ENCODE results near the gene PLA2G15.

Gene PLA2G15

DNA sequence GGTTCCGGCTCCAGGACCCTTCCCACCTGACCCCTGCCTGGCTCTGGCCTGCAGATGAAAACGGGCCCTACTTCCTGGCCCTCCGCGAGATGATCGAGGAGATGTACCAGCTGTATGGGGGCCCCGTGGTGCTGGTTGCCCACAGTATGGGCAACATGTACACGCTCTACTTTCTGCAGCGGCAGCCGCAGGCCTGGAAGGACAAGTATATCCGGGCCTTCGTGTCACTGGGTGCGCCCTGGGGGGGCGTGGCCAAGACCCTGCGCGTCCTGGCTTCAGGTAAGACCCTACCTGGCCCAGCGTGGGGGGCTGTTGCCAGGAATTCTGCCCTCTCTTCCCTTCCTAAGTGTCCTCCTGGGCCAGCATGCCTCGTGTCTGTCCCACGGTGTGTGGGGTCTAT lies 10.5 kb downstream of the PLA2G15 start:
- no peak for DNase-seq

DNA sequence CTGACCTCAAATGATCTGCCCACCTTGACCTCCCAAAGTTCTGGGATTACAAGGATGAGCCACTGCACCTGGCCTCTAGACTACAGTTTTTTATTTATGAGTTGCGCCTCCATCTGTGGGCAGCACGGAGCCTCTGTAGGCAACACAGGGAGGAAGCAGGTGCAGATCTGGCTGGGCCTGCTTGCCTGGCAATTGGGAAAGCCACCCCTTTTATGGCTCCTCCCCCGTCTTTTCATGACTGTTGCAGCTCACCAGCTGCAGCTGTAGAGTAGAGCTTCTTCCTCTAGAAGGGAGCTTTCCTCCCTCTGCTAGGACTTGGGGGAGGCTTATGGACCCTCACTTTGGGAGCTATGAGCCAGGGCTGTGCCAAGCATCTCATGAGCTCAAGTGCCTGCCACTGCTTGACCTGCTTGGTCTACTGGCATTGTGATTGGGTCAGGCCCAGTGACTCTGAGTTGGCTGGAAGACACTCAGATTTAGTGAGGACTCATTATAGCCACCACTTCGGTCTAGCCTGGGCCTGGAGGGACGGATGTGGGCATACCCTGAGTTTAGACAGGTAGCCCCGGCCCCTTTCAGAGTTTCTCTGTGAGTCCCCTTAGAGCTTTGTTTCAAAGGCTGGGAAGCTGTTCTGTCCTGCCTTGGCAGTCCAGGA lies 12.2 kb downstream of the PLA2G15 start:
- no peak for DNase-seq

GRCh38 chr16:68257906-68258800 lies 13.0 kb downstream of the PLA2G15 start:
- no peak for DNase-seq

GRCh38 chr16:68259007-68259825 lies 14.0 kb downstream of the PLA2G15 start:
- DNase-seq, result no peak

DNA sequence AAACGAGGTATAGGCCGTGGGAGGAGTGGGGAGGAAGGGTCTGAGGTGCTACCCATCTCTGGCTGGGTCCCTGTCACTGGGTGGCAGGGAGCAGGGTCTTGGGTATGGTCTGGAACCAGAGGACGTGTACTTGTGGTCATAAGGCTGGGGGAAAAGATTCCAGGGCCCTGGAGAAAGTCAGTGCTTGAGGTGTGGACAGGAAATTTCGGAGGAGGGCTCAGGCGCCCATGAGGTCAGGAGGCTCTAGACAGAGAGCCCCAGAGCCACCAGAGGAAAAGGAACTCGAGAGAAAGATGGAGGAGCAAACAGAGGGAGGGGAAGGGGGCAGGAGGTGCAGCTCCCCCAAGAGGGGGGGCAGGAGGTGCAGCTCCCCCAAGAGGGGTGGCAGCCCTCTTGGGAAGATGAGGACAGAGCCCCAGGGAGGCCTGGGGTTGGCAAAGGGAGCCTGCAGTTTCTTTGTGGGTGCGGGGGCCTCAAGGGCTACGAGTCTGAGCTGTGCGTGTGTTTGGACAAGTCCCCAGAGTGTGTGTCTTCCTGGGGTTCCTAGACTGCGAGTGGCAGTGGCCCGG lies 18.5 kb downstream of the PLA2G15 start:
- no peak for DNase-seq

GRCh38 chr16:68264128-68265077 lies 19.2 kb downstream of the PLA2G15 start, which contains the start of gene SLC7A6:
SLC7A6 (plus strand) TSS chr16:68264526; CDS start chr16:68274727, 10,201 bp downstream.
- DNase-seq, result peak; percentile 85

DNA sequence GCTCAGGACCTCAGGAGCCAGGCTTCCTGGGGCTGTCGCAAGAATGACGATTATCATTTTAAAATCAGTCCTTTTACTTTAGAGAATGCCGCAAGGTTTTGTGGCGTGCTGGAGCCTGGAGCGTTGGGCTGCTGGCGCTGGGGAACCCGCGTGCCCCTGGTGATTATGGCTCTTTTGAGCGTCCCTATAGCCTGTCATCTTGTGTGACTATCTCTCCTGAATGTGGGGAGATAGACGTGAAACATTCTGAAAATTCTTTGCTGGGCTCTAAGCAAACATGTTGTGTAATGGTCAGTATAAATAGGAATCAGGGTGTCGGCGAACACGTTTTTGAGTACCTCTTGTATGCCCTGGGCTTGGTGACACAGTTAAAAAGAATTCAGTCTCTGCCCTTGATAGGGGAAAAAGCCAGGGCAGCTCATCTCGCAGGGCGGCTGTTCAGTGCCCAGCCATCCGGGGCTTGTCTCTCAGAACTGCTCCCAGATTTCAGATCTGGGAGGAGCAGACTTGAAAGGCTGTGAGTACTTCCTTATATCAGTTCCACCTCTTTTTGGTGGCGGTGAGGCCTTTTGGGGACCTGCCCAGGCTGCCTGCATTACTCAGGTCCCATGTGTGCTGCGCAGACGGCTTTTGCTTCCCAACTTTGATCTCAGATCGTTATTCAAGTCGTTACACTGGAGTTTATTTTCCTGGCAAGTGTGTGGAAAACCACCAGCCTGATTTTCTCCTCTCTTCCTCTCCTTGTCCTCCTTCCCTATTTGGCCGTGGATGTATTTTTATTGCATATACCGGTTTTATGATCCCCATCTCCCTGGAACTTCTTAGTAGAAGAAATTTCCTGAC lies 20.1 kb downstream of the PLA2G15 start:
- DNase-seq, result peak; percentile 62

GRCh38 chr16:68267612-68268405 lies 22.6 kb downstream of the PLA2G15 start:
- no peak for DNase-seq

DNA sequence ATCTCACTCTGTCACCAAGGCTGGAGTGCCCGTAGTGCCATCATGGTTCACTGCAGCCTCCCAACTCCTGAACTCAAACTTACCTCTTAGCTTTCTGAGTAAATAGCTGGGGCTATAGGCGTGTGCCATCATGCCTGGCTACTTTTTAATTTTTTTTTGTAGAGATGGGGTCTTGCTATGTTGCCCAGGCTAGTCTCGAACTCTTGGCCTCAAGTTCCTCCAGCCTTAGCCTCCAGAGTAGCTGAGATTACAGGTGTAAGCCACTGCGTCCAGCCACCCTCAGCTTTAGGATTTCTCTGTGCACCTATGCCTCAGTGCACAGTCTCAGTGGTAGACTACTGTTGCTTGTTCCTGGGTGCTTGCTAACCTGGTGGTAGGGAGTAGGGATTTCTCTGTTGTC lies 24.6 kb downstream of the PLA2G15 start:
- no peak for DNase-seq

DNA sequence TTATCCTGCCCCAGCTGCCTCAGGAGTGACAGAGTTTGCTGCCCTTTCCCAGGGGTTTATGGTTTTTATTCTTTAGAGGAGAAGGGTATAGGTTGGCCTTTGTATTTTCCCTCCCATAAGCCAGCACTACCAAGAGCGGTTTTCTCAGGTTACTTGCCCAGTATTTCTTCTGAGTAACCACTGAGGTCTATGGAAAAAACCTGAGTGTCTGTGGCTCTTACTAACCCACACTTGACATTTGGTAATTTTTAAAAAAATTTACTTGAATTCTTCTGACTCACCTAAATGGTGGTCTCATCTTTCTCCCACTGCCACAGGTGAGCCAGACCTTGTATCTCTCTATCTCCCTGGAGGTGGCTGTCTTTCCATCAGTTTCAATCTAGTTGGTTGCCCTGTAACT lies 25.2 kb downstream of the PLA2G15 start:
- DNase-seq, result peak; percentile 35

GRCh38 chr16:68272507-68273209 lies 27.5 kb downstream of the PLA2G15 start:
- DNase-seq, result peak; percentile 68

GRCh38 chr16:68273459-68273858 lies 28.3 kb downstream of the PLA2G15 start:
- no peak for DNase-seq

- DNase-seq, result no peak
Measured at GRCh38 chr16:68273896-68274295, 28.7 kb downstream of the PLA2G15 start.

DNA sequence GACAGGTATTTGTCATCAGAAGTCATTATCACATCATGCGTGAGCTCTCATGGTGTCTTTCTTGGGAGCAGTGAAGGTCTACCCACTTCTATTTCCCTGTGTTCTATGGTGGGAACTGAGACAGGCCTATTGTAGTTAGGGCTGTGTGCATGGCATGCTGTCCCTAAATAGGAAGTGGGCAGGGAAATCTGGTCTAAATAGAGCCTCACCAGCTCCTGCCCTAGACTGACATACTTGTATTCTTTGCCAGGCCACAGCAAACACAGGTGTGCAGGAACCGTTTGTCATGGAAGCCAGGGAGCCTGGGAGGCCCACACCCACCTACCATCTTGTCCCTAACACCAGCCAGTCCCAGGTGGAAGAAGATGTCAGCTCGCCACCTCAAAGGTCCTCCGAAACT lies 29.3 kb downstream of the PLA2G15 start:
- DNase-seq, result no peak

GRCh38 chr16:68275611-68276191 lies 30.5 kb downstream of the PLA2G15 start:
- DNase-seq, result peak; percentile 73

GRCh38 chr16:68276223-68276622 lies 31.1 kb downstream of the PLA2G15 start:
- no peak for DNase-seq

- DNase-seq, result no peak
Measured at GRCh38 chr16:68279726-68280558, 34.8 kb downstream of the PLA2G15 start.

Data from CD4-positive, alpha-beta T cell treated with Interleukin-17A for 1 hour (primary cell).